ENCODE results near the gene PLCB1. TPM values are rescaled to one million over a fixed set of nuclear protein-coding genes. Genes with fewer than 3 reads are reported as not detected.

Gene PLCB1
- total and polyA plus RNA-seq, 2 of the 4 experiments (the other 2 are of a cell fraction): 5.6 to 16.1 TPM

- Histone ChIP-seq H4K91ac (ENCODE audit: insufficient read depth, low read depth, low read length) (no peak overlapping the region), H3K4me3 (ENCODE audit: insufficient read depth, low read depth, low read length) (no peak overlapping the region), H3K4me2 (ENCODE audit: low read depth, low read length) (no peak overlapping the region), H2AFZ (replicated peaks; ENCODE audit: low read length, poor library complexity) (no peak overlapping the region), H4K5ac (ENCODE audit: low read depth, low read length) (no peak overlapping the region), H3K14ac (replicated peaks; ENCODE audit: low read depth, low read length) (0 out of 2 replicates have a peak overlapping the region, but pooled peaks have one; percentile 11), H3K79me1 (ENCODE audit: low read depth in 1 of 2, low read length in 2 of 2) (peaks cover 0 to 3% of the 10 kb centered on the region in 2 experiments; a peak in 1 of 4 replicates), H3K56ac (ENCODE audit: extremely low read depth, insufficient read depth, low read length) (no peak overlapping the region), H3K4me1 (ENCODE audit: control insufficient read depth, insufficient read depth, low read length) (peaks cover 3% of the 10 kb centered on the region), H3K18ac (ENCODE audit: low read depth, low read length) (no peak overlapping the region), H2AK5ac (ENCODE audit: low read depth, low read length) (no peak overlapping the region), H4K20me1 (ENCODE audit: insufficient read depth, low read length) (no peaks in the 10 kb centered on the region), H3K27me3 (ENCODE audit: control insufficient read depth, insufficient read depth, low read length) (no peaks in the 10 kb centered on the region), H2BK120ac (ENCODE audit: low read depth, low read length) (no peak overlapping the region), H3K4ac (ENCODE audit: low read depth, low read length) (no peak overlapping the region), H2BK15ac (ENCODE audit: low read depth, low read length) (no peak overlapping the region), H3K9me1 (ENCODE audit: insufficient read depth, low read length) (peaks cover 5% of the 10 kb centered on the region), H3K9me3 (ENCODE audit: control insufficient read depth, insufficient read depth, low read length) (no peaks in the 10 kb centered on the region), H2BK5ac (ENCODE audit: low read depth, low read length, poor library complexity, severe bottlenecking) (no peak overlapping the region), H3K27ac (ENCODE audit: insufficient read depth, low read length) (no peak overlapping the region), H4K8ac (ENCODE audit: low read depth in 2 of 2, low read length in 2 of 2) (no peak overlapping the region), H3K36me3 (ENCODE audit: control insufficient read depth, insufficient read depth, low read length) (no peaks in the 10 kb centered on the region), H2BK20ac (ENCODE audit: low read depth, low read length) (no peak overlapping the region), H3K23ac (ENCODE audit: low read depth, low read length) (no peak overlapping the region), H3K9ac (ENCODE audit: low read depth, low read length) (no peak overlapping the region), H2AK9ac (replicated peaks; ENCODE audit: low read depth, low read length, poor library complexity) (no peak overlapping the region)
- DNase-seq (no peak), ATAC-seq (ENCODE audit: low read depth) (no peak)
- WGBS, 2 experiments (ENCODE audit: extremely low coverage in 2 of 2, insufficient read length in 1 of 2): no CpG with 5 or more reads among the region's 4 CpGs
- CTCF ChIA-PET: no interaction called here
- TF ChIP-seq BHLHE40 (IDR thresholded peaks at IDR 0.05; ENCODE audit: low read depth, low read length): no peak
- TF ChIP-seq, protein P1, sequence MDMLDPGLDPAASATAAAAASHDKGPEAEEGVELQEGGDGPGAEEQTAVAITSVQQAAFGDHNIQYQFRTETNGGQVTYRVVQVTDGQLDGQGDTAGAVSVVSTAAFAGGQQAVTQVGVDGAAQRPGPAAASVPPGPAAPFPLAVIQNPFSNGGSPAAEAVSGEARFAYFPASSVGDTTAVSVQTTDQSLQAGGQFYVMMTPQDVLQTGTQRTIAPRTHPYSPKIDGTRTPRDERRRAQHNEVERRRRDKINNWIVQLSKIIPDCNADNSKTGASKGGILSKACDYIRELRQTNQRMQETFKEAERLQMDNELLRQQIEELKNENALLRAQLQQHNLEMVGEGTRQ (IDR thresholded peaks at IDR 0.05; ENCODE audit: low read depth, low read length): no peak
- TF ChIP-seq RCOR1 (IDR thresholded peaks at IDR 0.05; ENCODE audit: insufficient replicate concordance, low read length): no peak
- no peak for TF ChIP-seq CEBPB (IDR thresholded peaks at IDR 0.05; ENCODE audit: low read depth, low read length)
- no peak for TF ChIP-seq RFX5 (IDR thresholded peaks at IDR 0.05; ENCODE audit: low read depth, low read length)
- TF ChIP-seq FOS (IDR thresholded peaks at IDR 0.05; ENCODE audit: low read depth, low read length): no peak
- no peak for TF ChIP-seq NFE2L2 (IDR thresholded peaks at IDR 0.05; ENCODE audit: low read depth, low read length)
- no peak for TF ChIP-seq MAZ (IDR thresholded peaks at IDR 0.05; ENCODE audit: borderline replicate concordance, low read depth, low read length)
- TF ChIP-seq CHD1 (IDR thresholded peaks at IDR 0.05; ENCODE audit: low read depth, low read length): no peak
- TF ChIP-seq POLR2A (IDR thresholded peaks at IDR 0.05; ENCODE audit: low read depth, low read length): no peak
- TF ChIP-seq ELK1 (IDR thresholded peaks at IDR 0.05; ENCODE audit: borderline replicate concordance, low read depth, low read length): no peak
- no peak for TF ChIP-seq RAD21 (IDR thresholded peaks at IDR 0.05; ENCODE audit: low read length)
- no peak for TF ChIP-seq MAFK (IDR thresholded peaks at IDR 0.05; ENCODE audit: low read depth, low read length)
- TF ChIP-seq MXI1 (IDR thresholded peaks at IDR 0.05; ENCODE audit: borderline replicate concordance, low read depth, low read length): no peak
- TF ChIP-seq SMC3 (IDR thresholded peaks at IDR 0.05; ENCODE audit: low read depth, low read length): no peak
- TF ChIP-seq, protein P2, sequence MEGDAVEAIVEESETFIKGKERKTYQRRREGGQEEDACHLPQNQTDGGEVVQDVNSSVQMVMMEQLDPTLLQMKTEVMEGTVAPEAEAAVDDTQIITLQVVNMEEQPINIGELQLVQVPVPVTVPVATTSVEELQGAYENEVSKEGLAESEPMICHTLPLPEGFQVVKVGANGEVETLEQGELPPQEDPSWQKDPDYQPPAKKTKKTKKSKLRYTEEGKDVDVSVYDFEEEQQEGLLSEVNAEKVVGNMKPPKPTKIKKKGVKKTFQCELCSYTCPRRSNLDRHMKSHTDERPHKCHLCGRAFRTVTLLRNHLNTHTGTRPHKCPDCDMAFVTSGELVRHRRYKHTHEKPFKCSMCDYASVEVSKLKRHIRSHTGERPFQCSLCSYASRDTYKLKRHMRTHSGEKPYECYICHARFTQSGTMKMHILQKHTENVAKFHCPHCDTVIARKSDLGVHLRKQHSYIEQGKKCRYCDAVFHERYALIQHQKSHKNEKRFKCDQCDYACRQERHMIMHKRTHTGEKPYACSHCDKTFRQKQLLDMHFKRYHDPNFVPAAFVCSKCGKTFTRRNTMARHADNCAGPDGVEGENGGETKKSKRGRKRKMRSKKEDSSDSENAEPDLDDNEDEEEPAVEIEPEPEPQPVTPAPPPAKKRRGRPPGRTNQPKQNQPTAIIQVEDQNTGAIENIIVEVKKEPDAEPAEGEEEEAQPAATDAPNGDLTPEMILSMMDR (conservative IDR thresholded peaks at IDR 0.05; ENCODE audit: low read depth, low read length): no peak
- intact Hi-C loops (cut with micrococcal nuclease): no loop called here
- in situ Hi-C loops (cut with MboI; ENCODE audit: low sequenced_read_pairs): no loop called here
- POLR2A ChIA-PET (ENCODE audit: unreplicated experiment): no interaction called here
- dilution Hi-C loops (cut with HindIII; ENCODE audit: low sequenced_read_pairs, unreplicated experiment): no loop called here
- BruUV-seq (replicated peaks): no TSS peak
These were observed 325.9 kb downstream of the PLCB1 start for GRCh38 chr20:8457978-8458377.
